ENCODE data around the gene TMEM185B.

GRCh38 chr2:120182019-120182560 is 41.1 kb downstream of the TMEM185B start:
- no peak for TF ChIP-seq CTCF (IDR thresholded peaks at IDR 0.05)
- TF ChIP-seq EP300 (IDR thresholded peaks at IDR 0.05) = no peak
- no peak for TF ChIP-seq POLR2A (IDR thresholded peaks at IDR 0.05)

All from upper lobe of left lung (tissue), 4 donors.